Peyer's patch (tissue), 4 donors: ENCODE data around the gene RARG.

Source experiments
- POLR2A ChIP-seq, 2 donors: fragments of 450-650 bp; IDR thresholded peaks; one replicate each; pipeline ENCODE4 v1.5.1; 2017; ENCODE audit warnings: antibody characterized with exemption in 2 of 2, mild to moderate bottlenecking in 2 of 2, moderate library complexity in 2 of 2
- TF ChIP-seq, protein P1 (sequence below), 6 experiments: fragments of 450-650 bp in 4 of 6; fragments of 200-600 bp in 2 of 6; sonication (generic) in 1 of 6; IDR thresholded peaks; one replicate each; pipeline ENCODE4 v1.5.1; 2017 to 2019; ENCODE audit warnings: antibody characterized with exemption in 6 of 6, mild to moderate bottlenecking in 3 of 6, moderate library complexity in 1 of 6

DNA sequence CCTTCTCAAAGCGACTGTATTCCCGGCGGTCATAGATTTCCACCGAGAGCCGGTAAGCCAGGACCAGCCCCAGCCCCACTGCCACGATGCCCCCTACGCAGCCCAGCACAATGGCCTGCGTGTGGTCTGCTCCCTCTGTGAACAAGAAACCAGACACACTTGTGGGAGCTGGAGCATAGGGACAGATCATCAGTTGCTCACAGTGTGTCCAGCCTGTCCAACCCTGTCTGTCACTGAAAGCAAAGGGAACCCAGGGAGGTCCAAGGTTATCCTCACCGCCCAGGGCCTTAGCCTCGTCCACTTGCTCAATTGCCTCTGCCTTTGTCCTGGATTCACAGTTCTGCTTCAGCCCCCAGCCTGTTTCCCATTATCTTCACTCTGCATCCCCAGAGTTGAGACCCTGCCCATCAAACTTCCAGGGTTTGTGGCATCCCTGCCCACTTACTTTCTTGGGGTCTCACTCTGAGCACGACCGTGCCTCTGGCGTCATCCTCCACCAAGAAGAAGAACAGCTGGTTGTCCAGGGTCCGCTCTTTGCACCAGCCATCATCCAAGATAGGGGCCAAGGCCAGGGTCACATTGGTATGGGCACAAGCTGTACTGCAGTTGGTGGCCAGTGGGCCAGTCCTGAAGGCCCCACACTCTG lies 40.0 kb downstream of the RARG start:
- TF ChIP-seq, protein P1, sequence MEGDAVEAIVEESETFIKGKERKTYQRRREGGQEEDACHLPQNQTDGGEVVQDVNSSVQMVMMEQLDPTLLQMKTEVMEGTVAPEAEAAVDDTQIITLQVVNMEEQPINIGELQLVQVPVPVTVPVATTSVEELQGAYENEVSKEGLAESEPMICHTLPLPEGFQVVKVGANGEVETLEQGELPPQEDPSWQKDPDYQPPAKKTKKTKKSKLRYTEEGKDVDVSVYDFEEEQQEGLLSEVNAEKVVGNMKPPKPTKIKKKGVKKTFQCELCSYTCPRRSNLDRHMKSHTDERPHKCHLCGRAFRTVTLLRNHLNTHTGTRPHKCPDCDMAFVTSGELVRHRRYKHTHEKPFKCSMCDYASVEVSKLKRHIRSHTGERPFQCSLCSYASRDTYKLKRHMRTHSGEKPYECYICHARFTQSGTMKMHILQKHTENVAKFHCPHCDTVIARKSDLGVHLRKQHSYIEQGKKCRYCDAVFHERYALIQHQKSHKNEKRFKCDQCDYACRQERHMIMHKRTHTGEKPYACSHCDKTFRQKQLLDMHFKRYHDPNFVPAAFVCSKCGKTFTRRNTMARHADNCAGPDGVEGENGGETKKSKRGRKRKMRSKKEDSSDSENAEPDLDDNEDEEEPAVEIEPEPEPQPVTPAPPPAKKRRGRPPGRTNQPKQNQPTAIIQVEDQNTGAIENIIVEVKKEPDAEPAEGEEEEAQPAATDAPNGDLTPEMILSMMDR (IDR thresholded peaks at IDR 0.05), result no peak
- TF ChIP-seq POLR2A (IDR thresholded peaks at IDR 0.05), result no peak
